K562 (cell line): Measurements from ENCODE around the gene DUOX2.

Experiments used
- CAMTA2 ChIP-seq: fragments of 250-450 bp; sonication (Bioruptor Pico); conservative IDR thresholded peaks from 2 replicates; pipeline ENCODE4 v1.5.1; 2022
- CHD2 ChIP-seq: IDR thresholded peaks from 2 replicates; pipeline ENCODE4 v1.6.1; 2011; ENCODE audit warnings: low read depth, low read length
- CREB3 ChIP-seq: fragments of 450-650 bp; conservative IDR thresholded peaks from 2 replicates; pipeline ENCODE4 v1.6.1; 2016; ENCODE audit warnings: missing genetic modification characterization, low read depth, mild to moderate bottlenecking, missing compliant biosample characterization, moderate library complexity
- CTCF ChIP-seq, 3 experiments: IDR thresholded peaks in 2 of 3; conservative IDR thresholded peaks in 1 of 3; 2 replicates each; pipeline ENCODE4 v1.5.1; 2011 to 2012; ENCODE audit warnings: low read length in 3 of 3, mild to moderate bottlenecking in 3 of 3, control low read depth in 2 of 3, improper control_type of control experiment in 1 of 3, inconsistent platforms in 1 of 3, low read depth in 1 of 3, mixed read lengths in 1 of 3, moderate library complexity in 1 of 3; ENCODE audit not compliant: insufficient read depth in 2 of 3
- EZH2 ChIP-seq: IDR thresholded peaks from 2 replicates; pipeline ENCODE4 v1.6.1; 2012; ENCODE audit warnings: low read depth, mild to moderate bottlenecking, inconsistent platforms, low read length, borderline replicate concordance
- NFYB ChIP-seq: IDR thresholded peaks from 2 replicates; pipeline ENCODE4 v1.6.1; 2011; ENCODE audit warnings: mild to moderate bottlenecking, moderate library complexity; ENCODE audit not compliant: insufficient read length; ENCODE audit errors: extremely low read depth
- POLR2A ChIP-seq: fragments of 450-650 bp; conservative IDR thresholded peaks from 2 replicates; pipeline ENCODE4 v1.6.1; 2016
- RBM14 ChIP-seq: fragments of 200-400 bp; formaldehyde crosslinking; IDR thresholded peaks from 2 replicates; pipeline ENCODE4 v1.6.1; 2018; ENCODE audit warnings: low read depth, mild to moderate bottlenecking, low read length, moderate library complexity, borderline replicate concordance; ENCODE audit not compliant: insufficient read depth
- ZFX ChIP-seq: sonication (generic); formaldehyde crosslinking; IDR thresholded peaks from 2 replicates; pipeline ENCODE4 v1.8.0; 2022; ENCODE audit warnings: mild to moderate bottlenecking, missing genetic modification reagents, moderate library complexity
- ZNF407 ChIP-seq: fragments of 450-650 bp; IDR thresholded peaks from 2 replicates; pipeline ENCODE4 v1.6.1; 2016; ENCODE audit warnings: low read depth
- TF ChIP-seq, protein P1 (sequence below): sonication (generic); formaldehyde crosslinking; IDR thresholded peaks from 2 replicates; pipeline ENCODE4 v1.8.0; 2023; ENCODE audit warnings: mild to moderate bottlenecking, missing genetic modification reagents
- TF ChIP-seq, protein P2 (sequence below): sonication (generic); formaldehyde crosslinking; IDR thresholded peaks from 2 replicates; pipeline ENCODE4 v1.8.0; 2022; ENCODE audit warnings: mild to moderate bottlenecking, missing genetic modification reagents
- TF ChIP-seq, protein P3 (sequence below): fragments of 450-650 bp; IDR thresholded peaks from 2 replicates; pipeline ENCODE4 v1.6.1; 2016

DNA sequence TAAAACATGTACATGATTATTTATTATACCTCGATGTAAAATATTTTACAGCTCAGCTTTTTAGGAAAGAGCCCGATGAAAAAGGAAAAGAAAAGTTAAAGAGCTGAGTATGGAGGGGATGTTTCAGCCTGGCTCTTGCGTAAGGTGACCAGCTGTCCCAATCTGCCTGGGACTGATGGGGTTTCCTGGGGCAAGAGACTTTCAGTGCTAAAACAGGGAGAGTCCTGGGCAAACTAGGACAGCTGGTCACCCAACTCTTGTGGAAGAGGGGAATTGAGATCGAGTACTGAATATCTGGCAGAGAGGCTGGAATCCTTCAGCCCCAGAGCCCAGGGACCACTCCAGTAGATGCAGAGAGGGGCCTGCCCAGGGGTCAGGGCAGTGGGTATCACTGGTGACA is 21.0 kb downstream of the DUOX2 start:
- no peak for TF ChIP-seq CAMTA2 (CRISPR knock-in tag)
- TF ChIP-seq CTCF (IDR thresholded peaks at IDR 0.05 in 2 of 3, conservative IDR thresholded peaks at IDR 0.05 in 1 of 3; ENCODE audit: insufficient read depth in 2 of 3, low read depth in 1 of 3, low read length in 3 of 3), result no peak
- TF ChIP-seq RBM14, result no peak
- no peak for TF ChIP-seq NFYB
- no peak for TF ChIP-seq ZNF407
- TF ChIP-seq, protein P1, sequence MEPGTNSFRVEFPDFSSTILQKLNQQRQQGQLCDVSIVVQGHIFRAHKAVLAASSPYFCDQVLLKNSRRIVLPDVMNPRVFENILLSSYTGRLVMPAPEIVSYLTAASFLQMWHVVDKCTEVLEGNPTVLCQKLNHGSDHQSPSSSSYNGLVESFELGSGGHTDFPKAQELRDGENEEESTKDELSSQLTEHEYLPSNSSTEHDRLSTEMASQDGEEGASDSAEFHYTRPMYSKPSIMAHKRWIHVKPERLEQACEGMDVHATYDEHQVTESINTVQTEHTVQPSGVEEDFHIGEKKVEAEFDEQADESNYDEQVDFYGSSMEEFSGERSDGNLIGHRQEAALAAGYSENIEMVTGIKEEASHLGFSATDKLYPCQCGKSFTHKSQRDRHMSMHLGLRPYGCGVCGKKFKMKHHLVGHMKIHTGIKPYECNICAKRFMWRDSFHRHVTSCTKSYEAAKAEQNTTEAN (CRISPR knock-in tag), result no peak
- TF ChIP-seq CHD2, result no peak
- TF ChIP-seq, protein P2, sequence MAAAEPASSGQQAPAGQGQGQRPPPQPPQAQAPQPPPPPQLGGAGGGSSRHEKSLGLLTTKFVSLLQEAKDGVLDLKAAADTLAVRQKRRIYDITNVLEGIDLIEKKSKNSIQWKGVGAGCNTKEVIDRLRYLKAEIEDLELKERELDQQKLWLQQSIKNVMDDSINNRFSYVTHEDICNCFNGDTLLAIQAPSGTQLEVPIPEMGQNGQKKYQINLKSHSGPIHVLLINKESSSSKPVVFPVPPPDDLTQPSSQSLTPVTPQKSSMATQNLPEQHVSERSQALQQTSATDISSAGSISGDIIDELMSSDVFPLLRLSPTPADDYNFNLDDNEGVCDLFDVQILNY (CRISPR knock-in tag), result no peak
- TF ChIP-seq EZH2, result no peak
- no peak for TF ChIP-seq ZFX (CRISPR knock-in tag)
- no peak for TF ChIP-seq CREB3
- no peak for TF ChIP-seq POLR2A
- TF ChIP-seq, protein P3, sequence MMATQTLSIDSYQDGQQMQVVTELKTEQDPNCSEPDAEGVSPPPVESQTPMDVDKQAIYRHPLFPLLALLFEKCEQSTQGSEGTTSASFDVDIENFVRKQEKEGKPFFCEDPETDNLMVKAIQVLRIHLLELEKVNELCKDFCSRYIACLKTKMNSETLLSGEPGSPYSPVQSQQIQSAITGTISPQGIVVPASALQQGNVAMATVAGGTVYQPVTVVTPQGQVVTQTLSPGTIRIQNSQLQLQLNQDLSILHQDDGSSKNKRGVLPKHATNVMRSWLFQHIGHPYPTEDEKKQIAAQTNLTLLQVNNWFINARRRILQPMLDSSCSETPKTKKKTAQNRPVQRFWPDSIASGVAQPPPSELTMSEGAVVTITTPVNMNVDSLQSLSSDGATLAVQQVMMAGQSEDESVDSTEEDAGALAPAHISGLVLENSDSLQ, result no peak
